NCI-H510A (cell line): ENCODE data around the gene PRSS23.
"Not testable (repeated sequence)": the region's sequence is repeated elsewhere in the genome, so short reads cannot be mapped to it uniquely, and the experiment has no call there.

Source experiments
- DNase-seq: peaks from one replicate; lab custom pipeline; 2025; lab: John Stamatoyannopoulos, UW

Gene PRSS23

GRCh38 chr11:86814775-86815174, 14.4 kb downstream of the PRSS23 start:
- no peak for DNase-seq

GRCh38 chr11:86815726-86816125, 15.4 kb downstream of the PRSS23 start:
- DNase-seq = no peak

GRCh38 chr11:86816251-86816726, 15.9 kb downstream of the PRSS23 start:
- no peak for DNase-seq

- peak; percentile 2 for DNase-seq
These were observed 18.3 kb downstream of the PRSS23 start for GRCh38 chr11:86818462-86819192.

GRCh38 chr11:86824139-86824538, 23.8 kb downstream of the PRSS23 start:
- not testable (repeated sequence) for DNase-seq

- not testable (repeated sequence) for DNase-seq
These were observed 34.0 kb downstream of the PRSS23 start for GRCh38 chr11:86834376-86834775.

GRCh38 chr11:86844762-86845508, 44.6 kb downstream of the PRSS23 start:
- peak; percentile 1 for DNase-seq

- no peak for DNase-seq
These were observed 47.8 kb downstream of the PRSS23 start for GRCh38 chr11:86848132-86848531.

GRCh38 chr11:86849679-86850078, 49.3 kb downstream of the PRSS23 start:
- DNase-seq = no peak
